GM23248 (cell line): ENCODE measurements around the gene PHKG1.

ENCODE experiments used
- EZH2 ChIP-seq: fragments of 200-600 bp; sonication (generic); IDR thresholded peaks from 2 replicates; pipeline ENCODE4 v1.6.1; 2018; ENCODE audit warnings: antibody characterized with exemption, mild to moderate bottlenecking; ENCODE audit not compliant: insufficient read depth, poor library complexity, severe bottlenecking
- EZH2phosphoT487 ChIP-seq: fragments of 200-600 bp; sonication (generic); IDR thresholded peaks from 2 replicates; pipeline ENCODE4 v1.6.1; 2018; ENCODE audit warnings: antibody characterized with exemption, moderate library complexity, mild to moderate bottlenecking, low read depth; ENCODE audit not compliant: insufficient read depth

DNA sequence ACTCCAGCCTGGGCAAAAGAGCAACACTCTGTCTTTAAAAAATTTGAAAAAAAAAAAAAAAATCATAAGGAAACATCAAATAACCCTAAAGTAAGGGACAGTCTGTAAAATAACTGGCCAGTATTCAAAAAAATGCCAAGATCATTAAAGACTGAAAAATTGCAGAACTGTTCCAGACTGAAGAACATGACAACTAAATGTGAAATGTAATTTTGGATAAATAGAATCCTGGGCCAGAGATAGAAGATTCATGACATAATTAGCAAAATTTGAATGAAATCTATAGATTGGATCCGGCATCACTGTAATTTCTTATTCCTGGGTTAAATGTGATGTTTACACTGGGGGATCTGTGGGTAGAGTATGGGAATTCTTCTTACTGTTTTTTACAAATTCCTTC is 44.5 kb downstream of the PHKG1 start:
- no peak for TF ChIP-seq EZH2phosphoT487
- TF ChIP-seq EZH2, result no peak
